Measurements from ENCODE around the gene CAPN13.

- no peak for TF ChIP-seq CTCF (IDR thresholded peaks at IDR 0.05; ENCODE audit: low read length)
- no peak for TF ChIP-seq EZH2 (optimal IDR thresholded peaks at IDR 0.05; ENCODE audit: low read depth, low read length)
Measured at GRCh38 chr2:30683236-30683956, 123.8 kb downstream of the CAPN13 start.
